HG03520 (cell line): ENCODE measurements around the gene OR10H3.
"Not testable (repeated sequence)": the region's sequence is repeated elsewhere in the genome, so short reads cannot be mapped to it uniquely, and the experiment has no call there.

Experiments used
- ATAC-seq: cut with Tn5 transposase; IDR thresholded peaks from one replicate; pipeline ENCODE4 v1.9.1; 2021; ENCODE audit warnings: mild to moderate bottlenecking, moderate library complexity; ENCODE audit not compliant: unreplicated experiment

OR10H3 gene

GRCh38 chr19:15776991-15777970, 39.5 kb downstream of the OR10H3 start:
- ATAC-seq = no peak

- no peak for ATAC-seq
Observed at GRCh38 chr19:15779756-15780476, 42.1 kb downstream of the OR10H3 start.

GRCh38 chr19:15780610-15781418, 43.0 kb downstream of the OR10H3 start:
- no peak for ATAC-seq

DNA sequence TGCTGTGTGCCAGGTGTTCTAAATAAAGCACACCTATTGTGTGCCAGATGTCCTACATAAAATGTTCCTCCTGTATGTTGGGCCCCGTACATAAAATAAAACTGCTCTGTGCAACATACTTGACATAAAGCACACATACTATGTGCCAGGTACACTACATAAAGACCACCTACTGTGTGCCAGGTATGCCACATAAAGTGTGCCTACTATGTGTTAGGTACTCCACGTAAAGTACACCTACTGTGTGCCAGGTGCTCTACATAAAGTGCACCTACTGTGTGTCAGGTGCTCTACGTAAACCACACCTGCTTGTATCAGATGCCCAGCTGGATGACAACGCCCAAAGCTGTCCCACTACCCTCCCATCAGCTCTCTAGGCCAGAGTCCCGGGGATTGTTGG, 43.9 kb downstream of the OR10H3 start:
- no peak for ATAC-seq

DNA sequence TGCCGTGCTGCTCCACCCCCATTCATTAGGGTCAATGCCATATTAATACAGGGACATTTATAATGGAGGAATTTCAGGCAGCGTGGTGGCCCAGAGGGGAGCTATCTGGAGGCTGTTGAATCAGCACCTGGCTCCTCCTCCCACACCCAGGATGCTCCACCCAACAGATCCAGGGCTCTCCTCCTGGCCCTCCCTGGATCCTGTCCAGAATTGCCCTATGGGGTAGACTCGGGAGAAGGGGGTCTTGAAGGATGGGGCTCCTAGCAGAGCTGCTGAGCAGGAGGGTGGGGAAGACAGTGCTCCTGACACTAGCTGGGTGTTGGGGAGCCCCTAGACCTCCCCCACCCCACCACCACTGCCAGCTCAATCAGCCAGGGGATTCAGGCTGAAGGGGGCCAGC, 44.4 kb downstream of the OR10H3 start:
- ATAC-seq = no peak

DNA sequence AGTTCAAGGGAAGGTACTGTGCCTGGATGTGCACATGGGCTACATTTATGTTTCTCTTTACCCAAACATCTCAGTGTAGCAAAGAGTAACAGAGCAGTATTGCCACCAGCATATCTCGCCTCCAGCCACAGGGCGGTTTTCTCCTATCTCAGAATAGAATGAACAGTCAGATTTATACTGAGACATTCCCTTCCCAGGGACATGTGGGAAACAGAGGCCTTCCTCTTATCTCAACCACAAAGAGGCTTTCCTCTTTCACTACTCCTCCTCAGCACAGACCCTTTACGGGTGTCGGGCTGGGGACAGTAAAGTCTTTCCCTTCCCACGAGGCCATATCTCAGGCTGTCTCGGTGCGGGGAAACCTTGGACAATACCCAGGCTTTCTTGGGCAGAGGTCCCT, 45.1 kb downstream of the OR10H3 start:
- ATAC-seq = not testable (repeated sequence)

GRCh38 chr19:15787611-15788155, 49.9 kb downstream of the OR10H3 start, which contains the start of gene OR10H5:
Gene OR10H5, plus strand, starts transcription at chr19:15787661. Its CDS starts 6,388 bp downstream, at chr19:15794049.
- ATAC-seq = no peak

DNA sequence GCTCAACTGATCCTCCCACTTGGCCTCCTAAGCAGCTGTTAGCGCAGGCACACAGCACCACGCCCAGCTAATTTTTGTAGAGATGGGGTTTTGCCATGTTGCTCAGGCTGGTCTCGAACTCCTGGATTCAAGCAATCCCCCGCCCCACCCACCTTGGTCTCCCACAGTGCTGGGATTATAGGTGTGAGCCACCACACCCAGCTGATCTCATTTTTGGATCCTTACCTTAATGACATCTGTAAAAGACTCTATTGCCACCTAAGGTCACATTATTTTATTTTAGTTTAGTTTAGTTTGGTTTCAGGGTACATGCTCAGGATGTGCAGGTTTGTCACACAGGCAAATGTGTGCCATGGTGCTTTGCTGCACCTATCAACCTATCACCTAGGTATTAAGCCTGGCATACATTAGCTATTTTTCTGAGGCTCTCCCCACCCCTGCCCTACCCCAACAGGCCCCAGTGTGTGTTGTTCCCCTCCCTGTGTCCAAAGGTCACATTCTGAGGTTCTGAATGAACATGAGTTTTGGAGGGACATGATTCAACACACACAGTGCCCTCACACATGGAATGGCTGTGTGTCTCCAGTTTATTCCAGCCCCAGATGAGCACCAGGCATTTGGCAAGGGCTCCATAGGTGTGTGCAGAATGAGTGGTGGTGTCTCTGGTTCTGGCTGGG, 50.9 kb downstream of the OR10H3 start:
- no peak for ATAC-seq

DNA sequence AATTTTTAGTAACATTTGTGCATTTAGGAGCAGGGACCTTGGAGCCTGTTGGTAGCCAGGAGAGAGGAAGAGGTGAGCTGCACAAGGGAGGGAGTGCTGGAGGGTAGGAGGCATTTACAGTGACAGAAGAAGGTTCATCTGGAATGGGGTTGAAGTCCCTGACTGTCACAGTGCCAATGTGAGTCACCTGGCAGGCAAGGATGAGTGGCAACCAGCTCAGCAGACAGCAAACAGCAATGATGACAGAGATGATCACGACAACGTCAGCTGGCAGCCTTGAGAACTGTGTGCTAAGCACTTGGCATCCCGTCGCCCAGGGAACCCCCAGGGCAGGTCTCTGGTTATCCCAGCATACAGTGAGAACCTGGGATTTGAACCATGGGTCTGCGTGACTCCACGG, 52.3 kb downstream of the OR10H3 start:
- no peak for ATAC-seq
